8988T (cell line): ENCODE results near the gene CLDN11.

Source experiments
- DNase-seq: peaks from one replicate; pipeline ENCODE4 v3.0.0; 2011

CLDN11 gene

GRCh38 chr3:170428095-170428494, 9.4 kb downstream of the CLDN11 start:
- no peak for DNase-seq

- DNase-seq: no peak
Observed at GRCh38 chr3:170429050-170429449, 10.4 kb downstream of the CLDN11 start.

GRCh38 chr3:170431054-170431453, 12.4 kb downstream of the CLDN11 start:
- DNase-seq: no peak

- no peak for DNase-seq
Observed at GRCh38 chr3:170432416-170432815, 13.7 kb downstream of the CLDN11 start.

- DNase-seq: no peak
Observed at GRCh38 chr3:170436697-170437096, 18.0 kb downstream of the CLDN11 start.

GRCh38 chr3:170437176-170437575, 18.5 kb downstream of the CLDN11 start:
- no peak for DNase-seq

GRCh38 chr3:170437696-170438407, 19.2 kb downstream of the CLDN11 start:
- DNase-seq: no peak

- DNase-seq: no peak
Observed at GRCh38 chr3:170438836-170439235, 20.2 kb downstream of the CLDN11 start.

- DNase-seq: no peak
Observed at GRCh38 chr3:170440344-170440743, 21.7 kb downstream of the CLDN11 start.

GRCh38 chr3:170441412-170441811, 22.7 kb downstream of the CLDN11 start:
- DNase-seq: no peak

GRCh38 chr3:170442947-170443346, 24.3 kb downstream of the CLDN11 start:
- no peak for DNase-seq

- no peak for DNase-seq
Observed at GRCh38 chr3:170443457-170443856, 24.8 kb downstream of the CLDN11 start.

- DNase-seq: no peak
Observed at GRCh38 chr3:170448584-170448983, 29.9 kb downstream of the CLDN11 start.

- DNase-seq: no peak
Observed at GRCh38 chr3:170450039-170450438, 31.4 kb downstream of the CLDN11 start.

GRCh38 chr3:170454509-170454908, 35.8 kb downstream of the CLDN11 start:
- no peak for DNase-seq

GRCh38 chr3:170458285-170458684, 39.6 kb downstream of the CLDN11 start:
- no peak for DNase-seq

- no peak for DNase-seq
Observed at GRCh38 chr3:170463011-170463410, 44.3 kb downstream of the CLDN11 start.

- DNase-seq: no peak
Observed at GRCh38 chr3:170465955-170466354, 47.3 kb downstream of the CLDN11 start.

GRCh38 chr3:170467007-170467406, 48.3 kb downstream of the CLDN11 start:
- DNase-seq: no peak

- DNase-seq: no peak
Observed at GRCh38 chr3:170467571-170468147, 49.0 kb downstream of the CLDN11 start.

- no peak for DNase-seq
Observed at GRCh38 chr3:170469151-170470062, 50.7 kb downstream of the CLDN11 start.

GRCh38 chr3:170470063-170471016, 51.7 kb downstream of the CLDN11 start:
- no peak for DNase-seq

GRCh38 chr3:170471149-170471548, 52.5 kb downstream of the CLDN11 start:
- no peak for DNase-seq
